Kidney epithelial cell (primary cell): Measurements from ENCODE around the gene DUOX2. TPM values are rescaled to one million over a fixed set of nuclear protein-coding genes. Genes with fewer than 3 reads are reported as not detected.
"Not testable (repeated sequence)": the region's sequence is repeated elsewhere in the genome, so short reads cannot be mapped to it uniquely, and the experiment has no call there.

Experiments used
- DNase-seq: peaks from one replicate; pipeline ENCODE4 v3.0.0-alpha.2; 2010; ENCODE audit warnings: low read depth
- H3K27me3 ChIP-seq: 2 replicates; pipeline ENCODE4 v1.6.0; 2011; ENCODE audit warnings: low read length; ENCODE audit not compliant: control insufficient read depth, insufficient read depth
- H3K36me3 ChIP-seq: 2 replicates; pipeline ENCODE4 v1.5.1; 2011; ENCODE audit warnings: low read length; ENCODE audit not compliant: control insufficient read depth, insufficient read depth
- H3K4me3 ChIP-seq: 2 replicates; pipeline ENCODE4 v1.5.1; 2011; ENCODE audit warnings: low read depth, mild to moderate bottlenecking, control low read depth, low read length
- CTCF ChIP-seq: IDR thresholded peaks from 2 replicates; pipeline ENCODE4 v1.5.1; 2011; ENCODE audit warnings: mild to moderate bottlenecking, moderate library complexity, low read length, control low read depth, inconsistent platforms; ENCODE audit not compliant: insufficient read depth, poor library complexity, severe bottlenecking
- total RNA-seq: library from RNA; depleted of rRNA; stranded (reverse); fragments of >200 nt; gene quantifications from 2 replicates; pipeline ENCODE4 v1.2.3, GENCODE V29; 2015

Gene DUOX2
- total RNA-seq, 1 donor from 2014 or later: 0.08 TPM

GRCh38 chr15:45137703-45138102, 23.7 kb upstream of the DUOX2 start:
- Histone ChIP-seq H3K27me3 (peaks cover 35% of the 10 kb centered on the region), H3K36me3 (no peaks in the 10 kb centered on the region), H3K4me3 (no peak overlapping the region)
- TF ChIP-seq CTCF: no peak
- no peak for DNase-seq

DNA sequence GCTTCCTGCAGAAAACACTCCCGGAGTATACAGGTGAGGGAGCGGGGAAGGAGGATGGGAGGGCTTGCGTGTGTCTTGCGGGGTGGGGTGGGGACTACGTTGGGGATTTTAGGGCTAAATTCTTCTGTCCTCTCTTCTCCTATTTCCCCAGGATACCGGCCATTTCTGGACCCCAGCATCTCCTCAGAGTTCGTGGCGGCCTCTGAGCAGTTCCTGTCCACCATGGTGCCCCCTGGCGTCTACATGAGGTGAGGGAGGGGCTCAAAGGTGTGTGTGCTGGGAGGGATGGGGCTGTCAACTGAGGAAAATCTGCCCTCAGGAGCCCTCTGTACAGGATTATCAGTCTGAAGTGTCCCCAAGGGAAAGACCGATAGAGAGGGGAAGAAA, 22.4 kb upstream of the DUOX2 start:
- Histone ChIP-seq H3K4me3 (no peak overlapping the region), H3K36me3 (no peaks in the 10 kb centered on the region), H3K27me3 (peaks cover 42% of the 10 kb centered on the region)
- DNase-seq: no peak
- peak; percentile 54 for TF ChIP-seq CTCF

- not testable (repeated sequence) for H3K4me3 ChIP-seq, H3K36me3 ChIP-seq, DNase-seq
- H3K27me3 ChIP-seq: peaks cover 46% of the 10 kb centered on the region
Measured at GRCh38 chr15:45135705-45136377, 21.9 kb upstream of the DUOX2 start.

GRCh38 chr15:45134682-45135604, 21.0 kb upstream of the DUOX2 start:
- DNase-seq: no peak
- Histone ChIP-seq H3K4me3 (no peak overlapping the region), H3K36me3 (no peaks in the 10 kb centered on the region), H3K27me3 (peaks cover 55% of the 10 kb centered on the region)
- TF ChIP-seq CTCF: peak; percentile 26

- H3K36me3 ChIP-seq: no peaks in the 10 kb centered on the region
- DNase-seq: no peak
- TF ChIP-seq CTCF: no peak
- H3K27me3 ChIP-seq: peaks cover 64% of the 10 kb centered on the region
- no peak overlapping the region for H3K4me3 ChIP-seq
Measured at GRCh38 chr15:45134046-45134445, 20.1 kb upstream of the DUOX2 start.

GRCh38 chr15:45133561-45133920, 19.6 kb upstream of the DUOX2 start:
- peaks cover 69% of the 10 kb centered on the region for H3K27me3 ChIP-seq
- H3K4me3 ChIP-seq: no peak overlapping the region
- H3K36me3 ChIP-seq: no peaks in the 10 kb centered on the region
- no peak for DNase-seq
- TF ChIP-seq CTCF: no peak
